DOHH2 (cell line): Measurements from ENCODE around the gene AK9.

Source experiments
- H3F3A ChIP-seq: fragments of 200-600 bp; sonication (generic), shearing (Covaris generic); 2 replicates; pipeline ENCODE4 v1.6.0; 2016; ENCODE audit warnings: antibody characterized with exemption, mild to moderate bottlenecking; ENCODE audit not compliant: control insufficient read depth, insufficient read depth
- H3K27ac ChIP-seq: fragments of 200-600 bp; sonication (generic); 2 replicates; pipeline ENCODE4 v1.5.1; 2014; ENCODE audit warnings: low read depth, mild to moderate bottlenecking, low read length, moderate library complexity
- H3K27me3 ChIP-seq: fragments of 200-600 bp; sonication (generic); 2 replicates; pipeline ENCODE4 v1.6.1; 2014; ENCODE audit warnings: mild to moderate bottlenecking, low read length, mixed read lengths; ENCODE audit not compliant: control insufficient read depth
- H3K36me3 ChIP-seq: fragments of 200-600 bp; sonication (generic); 2 replicates; pipeline ENCODE4 v1.6.1; 2014; ENCODE audit warnings: mild to moderate bottlenecking, low read length, moderate library complexity, mixed read lengths; ENCODE audit not compliant: control insufficient read depth
- H3K4me1 ChIP-seq: fragments of 200-600 bp; sonication (generic); 2 replicates; pipeline ENCODE4 v1.6.1; 2014; ENCODE audit warnings: mild to moderate bottlenecking, low read length, mixed read lengths; ENCODE audit not compliant: control insufficient read depth
- H3K4me2 ChIP-seq: fragments of 200-600 bp; sonication (generic); 2 replicates; pipeline ENCODE4 v1.6.0; 2014; ENCODE audit warnings: mild to moderate bottlenecking, low read length, moderate library complexity
- H3K4me3 ChIP-seq: fragments of 200-600 bp; sonication (generic); 2 replicates; pipeline ENCODE4 v1.5.1; 2014; ENCODE audit warnings: mild to moderate bottlenecking, low read length, mixed read lengths
- H3K79me2 ChIP-seq: fragments of 200-600 bp; sonication (generic); 2 replicates; pipeline ENCODE4 v1.6.1; 2014; ENCODE audit warnings: mild to moderate bottlenecking, low read length, mixed read lengths; ENCODE audit not compliant: control insufficient read depth
- H3K9me2 ChIP-seq: fragments of 200-600 bp; sonication (generic); replicated peaks from 2 replicates; pipeline ENCODE4 v1.6.1; 2014; ENCODE audit warnings: mild to moderate bottlenecking, low read length, mixed read lengths; ENCODE audit not compliant: control insufficient read depth
- H3K9me3 ChIP-seq: fragments of 200-600 bp; sonication (generic); 2 replicates; pipeline ENCODE4 v1.6.1; 2014; ENCODE audit warnings: antibody characterized with exemption, low read length, mixed read lengths; ENCODE audit not compliant: control insufficient read depth, insufficient read depth
- H4K20me1 ChIP-seq: fragments of 200-600 bp; sonication (generic); 2 replicates; pipeline ENCODE4 v1.6.0; 2014; ENCODE audit warnings: low read depth, mild to moderate bottlenecking, antibody characterized with exemption, low read length, moderate library complexity; ENCODE audit not compliant: control insufficient read depth, insufficient read depth
- EZH2phosphoT487 ChIP-seq: fragments of 200-600 bp; sonication (generic); IDR thresholded peaks from 2 replicates; pipeline ENCODE4 v1.6.1; 2017; ENCODE audit warnings: borderline replicate concordance, mild to moderate bottlenecking, antibody characterized with exemption, low read length, moderate library complexity, mixed read lengths
- TF ChIP-seq, protein P1 (sequence below): fragments of 200-600 bp; sonication (generic); IDR thresholded peaks from one replicate; pipeline ENCODE4 v1.5.1; 2014; ENCODE audit warnings: antibody characterized with exemption, mild to moderate bottlenecking, low read depth, low read length; ENCODE audit not compliant: poor library complexity, severe bottlenecking

The AK9 gene

DNA sequence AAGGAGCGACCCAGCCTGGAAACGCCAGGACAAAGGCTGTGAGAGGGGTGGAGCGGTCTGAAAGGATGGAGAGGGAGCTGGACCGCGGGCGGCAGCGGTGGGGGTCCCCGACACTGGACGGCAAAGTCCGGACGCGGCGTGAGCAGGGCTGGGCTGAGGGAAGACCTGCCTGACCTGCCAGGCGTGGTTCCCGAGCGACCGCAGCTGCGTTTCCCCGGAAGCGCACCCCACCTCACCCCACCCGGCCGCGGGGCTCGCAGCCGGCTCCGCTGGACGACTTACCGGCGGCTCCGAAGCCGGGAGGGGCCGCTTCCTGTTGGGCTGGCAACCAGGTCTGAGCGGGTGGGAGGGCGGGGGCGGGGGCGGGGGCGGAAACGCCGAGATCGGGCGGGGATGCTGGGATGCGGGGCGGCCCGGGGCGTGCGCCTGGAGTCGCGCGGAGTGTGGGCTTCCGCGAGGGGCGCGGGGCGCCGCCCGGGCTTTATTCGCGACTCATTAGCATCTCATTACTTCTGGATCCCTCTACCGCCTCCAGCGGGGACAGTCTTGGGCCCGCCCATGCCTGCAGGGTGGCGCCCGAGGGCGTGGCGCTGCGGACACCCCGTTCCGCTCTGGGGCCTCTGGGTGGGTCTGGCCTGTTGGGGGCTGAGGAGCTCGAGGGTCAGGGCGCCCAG lies 235.4 kb downstream of the AK9 start, which contains the start of gene MICAL1:
TSS of gene MICAL1 (minus strand) at position 336 of the 674 bp plus-strand sequence. CDS start 1,576 bp downstream, outside the sequence.
- Histone ChIP-seq H3K4me3 (peak within 1 kb of the TSS; percentile 94), H3K9me2 (no peaks in the 10 kb centered on the region), H3F3A (peaks cover 36% of the 10 kb centered on the region), H3K9me3 (no peaks in the 10 kb centered on the region), H3K27ac (peak within 1 kb of the TSS; percentile 100), H4K20me1 (no peaks in the 10 kb centered on the region), H3K4me1 (peaks cover 78% of the 10 kb centered on the region), H3K36me3 (peaks cover 41% of the 10 kb centered on the region), H3K4me2 (peak within 1 kb of the TSS; percentile 84), H3K79me2 (peaks cover 23% of the 10 kb centered on the region), H3K27me3 (no peaks in the 10 kb centered on the region)
- TF ChIP-seq, protein P1, sequence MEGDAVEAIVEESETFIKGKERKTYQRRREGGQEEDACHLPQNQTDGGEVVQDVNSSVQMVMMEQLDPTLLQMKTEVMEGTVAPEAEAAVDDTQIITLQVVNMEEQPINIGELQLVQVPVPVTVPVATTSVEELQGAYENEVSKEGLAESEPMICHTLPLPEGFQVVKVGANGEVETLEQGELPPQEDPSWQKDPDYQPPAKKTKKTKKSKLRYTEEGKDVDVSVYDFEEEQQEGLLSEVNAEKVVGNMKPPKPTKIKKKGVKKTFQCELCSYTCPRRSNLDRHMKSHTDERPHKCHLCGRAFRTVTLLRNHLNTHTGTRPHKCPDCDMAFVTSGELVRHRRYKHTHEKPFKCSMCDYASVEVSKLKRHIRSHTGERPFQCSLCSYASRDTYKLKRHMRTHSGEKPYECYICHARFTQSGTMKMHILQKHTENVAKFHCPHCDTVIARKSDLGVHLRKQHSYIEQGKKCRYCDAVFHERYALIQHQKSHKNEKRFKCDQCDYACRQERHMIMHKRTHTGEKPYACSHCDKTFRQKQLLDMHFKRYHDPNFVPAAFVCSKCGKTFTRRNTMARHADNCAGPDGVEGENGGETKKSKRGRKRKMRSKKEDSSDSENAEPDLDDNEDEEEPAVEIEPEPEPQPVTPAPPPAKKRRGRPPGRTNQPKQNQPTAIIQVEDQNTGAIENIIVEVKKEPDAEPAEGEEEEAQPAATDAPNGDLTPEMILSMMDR, result peak; percentile 32
- no peak for TF ChIP-seq EZH2phosphoT487

DNA sequence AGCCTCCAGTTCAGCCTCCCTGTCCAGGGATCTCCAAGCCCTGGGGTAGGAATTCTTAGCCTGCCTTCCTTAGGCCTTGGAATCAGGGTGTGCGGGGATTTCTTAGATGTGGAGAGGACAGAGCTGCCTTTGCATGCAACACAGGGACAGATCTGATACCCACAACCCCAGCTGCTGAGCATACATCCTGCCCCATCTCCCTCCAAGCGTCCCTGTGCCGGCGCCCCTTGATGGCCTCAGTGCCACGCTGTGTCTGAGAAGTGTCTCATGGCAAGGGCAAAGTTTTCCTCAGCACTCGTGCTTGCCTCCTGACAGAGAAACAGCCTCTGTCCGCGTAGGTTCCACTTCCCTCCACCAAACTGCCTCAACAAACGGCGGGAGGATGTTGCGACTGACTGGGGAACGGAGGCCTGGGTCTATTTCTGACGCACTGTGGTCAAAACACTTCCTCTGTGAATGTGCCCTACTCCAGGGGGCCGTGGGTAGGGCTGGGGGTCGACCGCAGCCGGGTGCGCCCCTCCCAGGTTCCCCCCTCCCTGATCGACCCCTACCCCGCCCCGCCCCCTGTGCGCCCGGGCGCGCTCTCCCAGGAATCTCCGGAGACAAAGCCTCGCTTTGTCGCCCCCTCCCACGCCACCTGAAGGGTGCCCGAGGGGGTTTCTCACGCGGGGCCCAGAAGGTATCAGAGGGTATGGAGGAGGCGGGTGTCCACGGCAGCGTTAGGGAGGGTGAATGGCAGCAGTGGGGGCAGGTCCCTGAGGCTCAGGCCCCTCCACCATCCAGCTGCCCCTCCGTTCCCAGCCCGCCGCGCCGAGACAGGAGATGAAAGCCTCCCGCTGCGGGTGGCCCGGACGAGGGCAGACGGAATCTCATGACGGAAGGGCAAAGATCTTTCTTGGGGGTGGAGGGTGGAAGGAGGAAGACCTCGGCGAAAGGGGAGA lies 236.2 kb downstream of the AK9 start:
- H3K4me3 ChIP-seq, result peak overlapping the region; percentile 94
- no peaks in the 10 kb centered on the region for H4K20me1 ChIP-seq
- H3K4me1 ChIP-seq, result peaks cover 79% of the 10 kb centered on the region
- no peak for TF ChIP-seq EZH2phosphoT487
- TF ChIP-seq, protein P1, result no peak
- no peaks in the 10 kb centered on the region for H3K9me2 ChIP-seq
- H3K27ac ChIP-seq, result peak overlapping the region; percentile 100
- peaks cover 23% of the 10 kb centered on the region for H3K79me2 ChIP-seq
- H3K36me3 ChIP-seq, result peaks cover 43% of the 10 kb centered on the region
- no peaks in the 10 kb centered on the region for H3K9me3 ChIP-seq
- H3K4me2 ChIP-seq, result peak overlapping the region; percentile 84
- peaks cover 29% of the 10 kb centered on the region for H3F3A ChIP-seq
- no peaks in the 10 kb centered on the region for H3K27me3 ChIP-seq

DNA sequence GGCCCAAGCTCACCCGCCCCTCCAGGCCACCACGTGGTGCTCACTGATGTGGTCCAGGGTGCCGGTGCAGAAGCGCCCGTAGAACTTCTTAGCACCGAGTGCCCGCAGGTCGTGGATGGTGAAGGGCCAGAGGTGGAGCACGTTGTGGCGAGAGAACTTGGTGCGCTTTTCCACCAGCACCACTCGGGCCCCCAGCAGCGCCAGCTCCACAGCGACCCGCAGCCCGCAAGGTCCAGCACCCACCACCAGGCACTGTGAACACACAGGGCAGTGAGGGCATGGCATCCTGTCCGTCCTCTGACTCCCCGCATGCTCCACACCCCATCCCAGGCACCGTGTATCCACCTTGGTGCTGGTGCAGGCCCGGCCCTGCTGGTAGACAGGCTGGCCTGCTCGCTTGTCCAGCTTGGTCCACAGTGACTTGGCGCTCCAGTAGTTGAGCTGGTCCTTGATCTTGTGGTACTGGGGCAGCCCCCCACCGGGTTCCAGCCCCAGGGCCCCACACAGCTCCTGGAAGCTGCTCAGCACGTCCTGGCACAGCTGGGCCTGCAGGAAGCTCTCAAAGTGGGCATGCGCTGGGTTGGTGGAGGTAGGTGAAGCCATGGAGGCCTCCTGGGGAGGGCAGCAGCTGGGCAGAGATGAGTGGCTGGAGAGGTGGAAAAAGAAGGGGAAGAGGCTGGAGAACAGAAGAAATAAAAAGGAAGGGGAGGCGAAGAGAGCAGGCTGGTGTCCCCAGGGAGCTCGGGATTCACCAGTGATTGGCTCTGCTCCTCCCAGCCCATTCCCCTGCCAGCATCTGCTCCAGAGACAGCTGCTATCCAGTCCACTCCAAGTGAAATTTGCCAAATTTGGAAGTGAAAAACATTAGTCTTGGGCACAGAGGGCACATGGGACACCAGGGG lies 237.2 kb downstream of the AK9 start:
- H3K4me1 ChIP-seq, result peaks cover 76% of the 10 kb centered on the region
- TF ChIP-seq, protein P1, result no peak
- TF ChIP-seq EZH2phosphoT487, result no peak
- peaks cover 21% of the 10 kb centered on the region for H3F3A ChIP-seq
- H3K36me3 ChIP-seq, result peaks cover 41% of the 10 kb centered on the region
- H3K4me3 ChIP-seq, result peak overlapping the region; percentile 94
- no peaks in the 10 kb centered on the region for H3K9me2 ChIP-seq
- H3K4me2 ChIP-seq, result peak overlapping the region; percentile 84
- H3K79me2 ChIP-seq, result peaks cover 23% of the 10 kb centered on the region
- no peaks in the 10 kb centered on the region for H3K9me3 ChIP-seq
- H3K27ac ChIP-seq, result peak overlapping the region; percentile 100
- H3K27me3 ChIP-seq, result no peaks in the 10 kb centered on the region
- H4K20me1 ChIP-seq, result no peaks in the 10 kb centered on the region
